ENCODE measurements around the gene NUP88. TPM values are rescaled to one million over a fixed set of nuclear protein-coding genes. Genes with fewer than 3 reads are reported as not detected.

NUP88 gene
- total RNA-seq (2022; extraction: Qiagen RNA extraction): 70.3 to 120 TPM (median 82.4 TPM) in 5 replicates

DNA sequence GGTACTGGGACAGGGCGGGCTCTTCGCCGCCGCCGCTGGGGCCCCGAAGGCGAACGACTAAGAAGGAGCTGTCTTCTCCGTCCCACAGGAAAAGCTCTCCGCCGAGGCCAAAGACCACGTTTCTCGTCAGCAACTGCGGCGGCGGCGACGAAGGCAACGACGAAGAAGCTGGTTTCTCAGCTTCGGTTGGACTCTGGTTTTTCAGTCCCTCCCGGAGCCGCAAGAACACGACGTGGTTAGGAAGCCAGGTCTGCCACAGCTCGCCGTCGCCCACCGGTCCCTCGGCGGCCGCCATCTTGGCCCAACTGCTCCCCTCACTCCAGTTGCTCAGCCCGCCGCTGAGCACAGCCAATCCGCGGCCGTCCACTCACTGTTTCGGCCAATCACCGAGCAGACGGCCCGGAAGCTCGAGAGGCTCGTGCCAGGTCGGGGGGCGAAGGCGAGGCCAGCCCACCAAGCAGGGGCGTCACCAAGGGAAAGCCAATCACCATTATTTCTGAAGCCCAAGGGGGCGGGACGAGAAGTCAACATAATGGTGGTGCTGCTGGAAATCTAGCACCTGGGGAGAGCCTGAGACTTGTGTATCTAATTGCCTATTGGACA lies at the start of gene NUP88:
NUP88 (minus strand) TSS at position 307 of the 603 bp plus-strand sequence; CDS start at position 295, 12 bp downstream.

DNA sequence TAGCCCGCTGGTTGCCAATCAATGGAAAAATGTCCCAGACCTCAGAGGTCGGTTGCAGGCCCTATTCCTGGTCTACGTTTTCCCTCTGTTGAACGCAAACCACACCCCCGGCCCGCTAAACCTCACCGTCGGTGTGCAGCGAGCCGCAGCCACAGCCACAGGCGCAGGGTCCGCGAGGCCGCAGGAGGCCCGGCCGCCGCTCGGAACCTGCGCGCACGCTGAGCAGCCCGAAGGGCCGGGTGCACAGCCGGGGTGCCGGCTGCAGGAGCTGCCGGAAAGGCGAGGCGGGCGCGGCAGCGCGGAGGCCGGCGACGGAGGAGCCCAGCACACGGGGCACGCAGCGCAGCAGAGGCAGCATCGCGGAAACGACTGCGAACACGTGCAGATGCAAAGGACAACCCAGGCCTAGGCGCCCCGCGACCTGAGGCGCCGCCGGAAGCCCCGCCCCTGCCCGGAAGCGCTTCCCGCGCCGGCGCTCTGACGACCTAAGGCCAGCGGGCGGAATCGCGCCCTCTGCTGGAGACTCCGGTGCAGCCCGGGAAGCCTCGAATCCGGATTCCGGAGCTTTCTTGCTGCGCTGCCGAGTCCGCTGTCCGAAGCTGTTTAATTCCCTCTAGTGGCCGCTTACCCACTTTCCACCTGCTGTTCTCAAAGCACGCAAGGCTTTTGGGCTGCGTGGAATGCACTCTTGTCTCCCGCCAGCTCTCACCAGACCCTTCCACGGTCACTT lies 19.4 kb upstream of the NUP88 start, which contains the start of gene C1QBP:
C1QBP (minus strand) TSS at position 440 of the 730 bp plus-strand sequence; CDS start at position 358, 82 bp downstream.

GRCh38 chr17:5419959-5420653 lies 644 bp upstream of the NUP88 start, which contains the start of gene RPAIN:
RPAIN (plus strand) TSS chr17:5420182; CDS start chr17:5420211, 29 bp downstream.

Other genes starting within 250 kb of the NUP88 start
- gene ZNF594, start 227.8 kb downstream of the NUP88 start, total RNA-seq (2022; extraction: Qiagen RNA extraction): 1.2 to 1.8 TPM (median 1.5 TPM) in 5 replicates
- gene SCIMP, start 184.8 kb downstream of the NUP88 start, total RNA-seq (2022; extraction: Qiagen RNA extraction): not detected in 5 replicates
- gene RABEP1, start 137.4 kb downstream of the NUP88 start, total RNA-seq (2022; extraction: Qiagen RNA extraction): 40.2 to 43.9 TPM (median 43.5 TPM) in 5 replicates
- 32.2 to 53.6 TPM (median 33.5 TPM) in 5 replicates for gene RPAIN, start 520 bp upstream of the NUP88 start, total RNA-seq (2022; extraction: Qiagen RNA extraction)
- 516 to 575 TPM (median 555 TPM) in 5 replicates for gene C1QBP, start 19.5 kb upstream of the NUP88 start, total RNA-seq (2022; extraction: Qiagen RNA extraction)
- gene DHX33, start 49.3 kb upstream of the NUP88 start, total RNA-seq (2022; extraction: Qiagen RNA extraction): 24.2 to 31.3 TPM (median 29.4 TPM) in 5 replicates
- 105 to 115 TPM (median 108 TPM) in 5 replicates for gene DERL2, start 66.5 kb upstream of the NUP88 start, total RNA-seq (2022; extraction: Qiagen RNA extraction)
- 16.8 to 18.0 TPM (median 17.8 TPM) in 5 replicates for gene MIS12, start 66.9 kb upstream of the NUP88 start, total RNA-seq (2022; extraction: Qiagen RNA extraction)
- gene NLRP1, start 164.8 kb upstream of the NUP88 start, total RNA-seq (2022; extraction: Qiagen RNA extraction): 2.7 to 4.8 TPM (median 3.0 TPM) in 5 replicates

Measured in A549 treated with CORT108297 at 1 μM for 4 hours (cell line).